Activated naive CD4-positive, alpha-beta T cell treated with anti-CD3 and anti-CD28 coated beads, Interleukin-2, amount 50 U/mL, for 16 hours (primary cell): Measurements from ENCODE around the gene ACLY.
"Not testable (repeated sequence)": the region's sequence is repeated elsewhere in the genome, so short reads cannot be mapped to it uniquely, and the experiment has no call there.

Source experiments
- DNase-seq: peaks from one replicate; pipeline ENCODE4 v3.0.0-alpha.2; 2020

The ACLY gene

DNA sequence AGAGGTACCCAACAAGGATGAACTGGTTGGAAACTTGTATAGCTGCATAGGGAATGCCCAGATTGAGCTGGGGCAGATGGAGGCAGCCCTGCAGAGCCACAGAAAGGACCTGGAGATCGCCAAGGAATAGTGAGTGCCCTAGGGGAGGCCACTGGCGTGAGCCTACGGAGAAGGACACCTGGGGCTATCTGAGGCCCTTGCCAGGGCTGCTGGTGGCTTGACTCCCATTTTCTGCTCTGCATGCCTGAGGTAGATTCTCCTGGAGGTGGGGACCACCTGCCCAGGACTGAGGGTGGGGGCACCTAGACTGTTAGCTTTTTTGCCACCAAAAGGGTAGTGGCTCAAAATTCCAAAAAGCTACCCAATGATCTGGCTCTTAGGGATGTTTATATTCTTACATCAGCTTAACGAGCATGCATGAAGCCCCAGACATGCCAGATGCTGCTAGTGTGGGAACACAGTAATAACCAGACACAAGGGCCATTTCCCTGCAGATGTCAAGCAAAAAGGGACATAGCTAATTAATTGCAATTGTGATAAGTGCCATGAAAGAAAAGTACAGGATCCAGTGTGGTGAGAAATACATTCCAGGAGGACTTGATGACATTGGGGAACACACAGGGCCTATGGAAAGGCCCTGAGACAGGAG lies 20.4 kb upstream of the ACLY start:
- DNase-seq, result no peak

DNA sequence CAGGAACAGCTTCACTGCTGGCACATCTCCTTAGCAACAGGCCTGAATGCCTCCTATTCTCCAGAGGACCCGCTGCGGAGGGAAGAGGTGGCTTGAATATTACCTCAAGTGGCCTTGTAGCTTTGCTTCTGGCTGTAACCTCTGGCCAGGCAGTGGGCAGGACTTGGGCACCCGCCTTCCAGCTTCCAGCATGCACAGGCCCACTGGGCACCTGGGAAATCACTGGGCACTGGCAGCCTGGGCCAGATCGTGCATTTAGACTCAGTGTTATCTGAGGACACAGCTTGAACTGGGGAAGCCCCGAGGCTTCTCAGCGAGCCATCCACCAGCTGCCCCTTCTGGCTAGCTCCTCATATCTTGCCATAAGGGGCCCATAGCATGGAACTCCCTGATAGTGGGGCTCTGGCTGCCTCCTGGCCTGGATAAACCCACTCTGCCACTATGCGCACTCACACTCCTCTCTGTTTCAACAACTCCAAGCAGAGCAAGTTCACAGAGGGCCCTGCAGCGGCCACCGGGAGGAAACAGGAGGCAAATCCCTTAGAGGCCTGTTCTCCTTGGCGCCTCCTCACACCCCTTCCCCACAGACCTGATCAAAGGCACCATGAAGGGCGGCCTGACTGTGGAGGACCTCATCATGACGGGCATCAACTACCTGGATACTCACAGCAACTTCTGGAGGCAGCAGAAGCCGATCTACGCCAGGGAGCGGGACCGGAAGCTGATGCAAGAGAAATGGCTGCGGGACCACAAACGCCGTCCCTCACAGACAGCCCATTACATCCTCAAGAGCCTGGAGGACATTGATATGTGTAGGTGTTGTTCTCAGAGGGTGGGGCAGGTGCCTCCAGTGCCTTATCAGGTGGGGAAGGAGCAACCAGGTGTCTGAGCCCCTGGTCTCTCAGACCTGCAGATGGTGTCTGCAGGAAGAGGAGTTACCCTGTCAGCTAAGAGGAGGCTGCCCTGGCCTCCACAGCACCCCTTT lies 19.5 kb upstream of the ACLY start:
- no peak for DNase-seq

DNA sequence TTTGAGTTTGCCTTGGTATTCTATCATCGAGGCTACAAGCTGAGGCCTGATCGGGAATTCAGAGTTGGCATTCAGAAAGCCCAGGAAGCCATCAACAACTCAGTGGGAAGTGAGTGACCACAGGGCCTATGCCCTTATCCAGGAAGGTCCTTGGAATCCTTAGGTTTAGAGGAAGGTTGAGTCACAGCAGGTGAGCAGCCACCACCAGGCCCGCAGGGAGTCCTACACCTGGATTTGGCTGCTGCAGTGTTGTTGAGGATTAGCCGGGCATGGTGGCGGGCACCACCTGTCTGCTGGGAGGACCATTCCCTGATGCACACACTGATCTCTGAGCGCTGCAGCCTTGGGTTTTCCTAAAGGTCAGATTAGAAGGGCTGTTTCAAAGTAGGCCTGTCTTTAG lies 16.9 kb upstream of the ACLY start:
- no peak for DNase-seq

GRCh38 chr17:41932816-41933389 lies 14.2 kb upstream of the ACLY start:
- DNase-seq, result no peak

DNA sequence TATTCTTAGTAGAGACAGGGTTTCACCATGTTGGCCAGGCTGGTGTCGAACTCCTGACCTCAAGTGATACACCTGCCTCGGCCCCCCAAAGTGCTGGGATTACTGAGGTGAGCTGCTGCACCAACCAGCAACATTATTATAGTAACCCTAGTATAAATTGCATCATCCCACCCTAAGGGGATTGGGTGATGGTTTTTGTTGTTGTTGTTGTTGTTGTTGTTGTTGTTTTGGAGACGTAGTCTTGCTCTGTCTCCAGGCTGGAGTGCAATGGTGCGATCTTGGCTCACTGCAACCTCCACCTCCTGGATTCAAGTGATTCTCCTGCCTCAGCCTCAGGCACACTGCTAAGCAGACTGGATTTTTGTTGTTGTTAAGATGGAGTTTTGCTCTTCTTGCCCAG lies 13.0 kb upstream of the ACLY start:
- not testable (repeated sequence) for DNase-seq

DNA sequence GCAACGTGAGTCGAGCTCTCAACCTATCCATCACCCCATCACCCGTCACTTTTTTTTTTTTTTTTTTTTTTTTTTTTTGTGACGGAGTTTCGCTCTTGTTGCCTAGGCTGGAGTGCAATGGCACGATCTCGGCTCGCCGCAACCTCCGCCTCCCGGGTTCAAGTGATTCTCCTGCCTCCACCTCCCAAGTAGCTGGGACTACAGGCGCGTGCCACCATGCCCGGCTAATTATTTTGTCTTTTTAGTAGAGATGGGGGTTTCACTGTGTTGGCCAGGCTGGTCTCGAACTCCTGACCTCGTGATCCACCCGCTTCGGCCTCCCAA lies 12.0 kb upstream of the ACLY start:
- DNase-seq, result not testable (repeated sequence)

DNA sequence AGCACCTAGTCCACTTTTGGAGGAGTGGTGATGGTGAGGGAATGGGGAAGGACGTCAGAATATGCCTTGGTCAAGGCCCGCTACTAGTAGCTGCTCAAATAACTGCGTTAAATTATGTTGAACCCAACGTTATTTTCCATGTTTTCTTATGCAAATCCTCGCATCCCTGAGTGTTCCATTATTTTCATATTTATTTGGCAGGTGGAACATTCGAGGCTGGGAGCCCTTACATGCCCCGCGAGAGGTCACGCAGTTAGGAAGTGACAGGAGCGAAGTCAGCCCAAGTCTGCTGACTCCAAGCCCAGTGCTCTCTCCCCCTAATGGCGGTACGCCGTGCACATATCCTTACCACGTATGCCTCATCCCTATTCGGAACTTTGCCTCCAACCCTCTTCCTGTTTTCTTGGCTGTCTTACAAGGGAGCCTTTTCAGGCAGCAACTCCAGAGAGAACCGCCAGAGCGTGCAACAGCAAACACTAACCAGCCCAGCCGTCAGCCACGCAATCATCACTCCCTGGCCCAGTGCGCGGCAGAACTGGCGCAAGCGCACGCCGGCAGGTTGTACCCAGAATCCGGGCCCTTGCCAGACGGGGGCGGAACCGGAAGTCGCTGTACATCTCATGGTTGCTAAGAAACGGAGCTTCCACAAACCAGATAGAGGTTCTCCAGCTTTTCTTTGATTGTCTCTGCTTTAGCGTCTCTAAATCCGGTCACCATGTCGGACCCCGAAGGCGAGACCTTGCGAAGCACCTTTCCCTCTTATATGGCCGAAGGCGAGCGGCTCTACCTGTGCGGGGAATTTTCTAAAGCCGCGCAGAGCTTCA lies 11.5 kb upstream of the ACLY start, which contains the start of gene ODAD4:
ODAD4 (plus strand) TSS at position 609 of the 824 bp plus-strand sequence; CDS start at position 716, 107 bp downstream.
- DNase-seq, result peak; percentile 98

DNA sequence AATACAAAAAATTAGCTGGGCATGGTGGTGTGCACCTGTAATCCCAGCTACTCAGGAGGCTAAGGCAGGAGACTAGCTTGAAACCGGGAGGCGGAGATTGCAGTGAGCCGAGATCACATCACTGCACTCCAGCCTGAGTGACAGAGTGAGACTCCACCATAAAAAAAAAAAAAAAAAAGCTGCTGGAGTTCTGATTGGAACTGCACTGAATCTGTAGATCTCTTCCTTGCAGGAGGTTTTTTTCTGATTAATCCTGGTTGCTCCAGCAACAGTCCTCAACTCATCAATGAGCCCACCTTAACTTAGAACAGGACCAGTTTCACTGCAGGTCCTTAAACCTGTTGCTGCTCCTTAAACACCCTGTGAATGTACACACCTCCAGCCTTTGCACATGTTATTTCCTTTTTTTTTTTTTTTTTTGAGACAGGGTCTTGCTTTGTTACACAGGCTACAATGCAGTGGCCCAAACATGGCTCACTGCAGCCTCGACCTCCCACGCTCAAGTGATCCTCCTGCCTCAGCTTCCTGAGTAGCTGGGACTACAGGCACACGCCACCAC lies 10.0 kb upstream of the ACLY start:
- DNase-seq, result no peak

- no peak for DNase-seq
These were observed 7.3 kb upstream of the ACLY start for GRCh38 chr17:41925991-41926590.

DNA sequence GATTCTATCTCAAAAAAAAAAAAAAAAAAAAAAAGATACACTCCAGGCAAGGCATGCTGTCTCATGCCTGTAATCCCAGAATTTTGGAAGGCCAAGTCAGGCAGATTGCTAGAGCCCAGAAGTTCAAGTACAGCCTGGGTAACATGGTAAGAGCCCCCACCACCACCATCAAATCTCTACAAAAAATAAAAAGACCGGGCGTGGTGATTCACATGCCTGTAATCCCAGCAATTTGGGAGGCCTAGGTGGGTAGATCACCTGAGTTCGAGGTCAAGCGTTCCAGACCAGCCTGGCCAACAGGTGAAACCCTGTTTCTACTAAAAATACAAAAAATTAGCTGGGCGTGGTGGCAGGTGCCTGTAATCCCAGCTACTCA lies 1.8 kb upstream of the ACLY start:
- no peak for DNase-seq

- DNase-seq, result no peak
These were observed 1.3 kb upstream of the ACLY start for GRCh38 chr17:41919840-41920579.

DNA sequence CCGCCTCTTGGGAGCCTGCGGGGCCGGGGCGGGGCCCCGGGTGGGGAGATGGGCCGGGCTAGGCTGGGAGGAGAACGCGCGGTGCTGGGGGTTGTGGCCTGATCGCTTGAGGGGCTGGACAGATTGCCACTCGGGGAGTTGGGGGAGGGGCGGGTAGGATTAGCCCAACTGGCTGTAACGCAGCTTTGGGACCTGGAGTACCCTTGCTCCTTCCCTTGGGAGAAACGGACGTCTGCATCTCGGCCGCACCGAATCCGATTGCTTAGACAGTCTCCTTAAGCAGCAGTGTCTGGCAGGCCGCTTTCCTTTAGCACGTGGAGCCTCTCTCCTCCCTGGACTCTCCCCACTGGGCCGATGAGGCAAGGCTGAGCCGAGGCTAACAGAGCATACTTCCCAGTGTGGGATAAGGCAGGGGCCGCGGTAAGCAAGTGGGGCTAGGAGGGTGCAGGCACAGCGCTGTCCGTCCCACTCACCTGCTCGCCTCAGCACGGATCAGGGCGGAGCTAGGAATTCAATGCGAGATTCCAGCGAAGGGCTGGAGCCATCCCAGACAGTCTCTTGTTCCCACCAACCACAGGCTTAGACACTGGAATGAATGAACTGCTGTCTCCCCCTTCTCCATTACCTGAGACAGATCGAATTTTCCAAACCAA lies 540 bp upstream of the ACLY start:
- no peak for DNase-seq

GRCh38 chr17:41917679-41918313 lies 955 bp downstream of the ACLY start:
- DNase-seq, result peak; percentile 53

- no peak for DNase-seq
These were observed 1.6 kb downstream of the ACLY start for GRCh38 chr17:41917192-41917591.

- no peak for DNase-seq
These were observed 3.2 kb downstream of the ACLY start for GRCh38 chr17:41915566-41915965.

- DNase-seq, result no peak
These were observed 3.7 kb downstream of the ACLY start for GRCh38 chr17:41915020-41915419.

DNA sequence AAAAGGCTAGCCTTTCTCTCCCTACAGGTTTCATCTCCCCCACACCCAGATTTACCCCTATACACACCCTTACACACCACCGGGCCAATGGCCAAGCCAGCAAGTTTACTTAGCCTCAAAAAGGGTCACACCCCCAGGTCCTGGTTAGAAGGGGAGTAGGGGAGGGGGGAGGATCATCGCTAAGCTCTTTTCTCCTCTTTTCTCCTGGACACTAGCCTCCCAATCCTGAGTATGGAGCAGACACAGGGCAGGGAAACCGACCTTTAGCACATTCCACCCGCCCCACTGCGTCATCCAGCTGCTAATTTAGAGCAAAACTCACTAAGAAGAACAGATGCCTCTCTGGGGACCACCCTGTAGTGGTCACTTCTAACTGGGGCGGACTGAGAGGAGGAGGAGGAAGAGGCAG lies 4.4 kb downstream of the ACLY start:
- DNase-seq, result no peak

- no peak for DNase-seq
These were observed 5.0 kb downstream of the ACLY start for GRCh38 chr17:41913798-41914197.

GRCh38 chr17:41912925-41913324 lies 5.8 kb downstream of the ACLY start:
- DNase-seq, result no peak

DNA sequence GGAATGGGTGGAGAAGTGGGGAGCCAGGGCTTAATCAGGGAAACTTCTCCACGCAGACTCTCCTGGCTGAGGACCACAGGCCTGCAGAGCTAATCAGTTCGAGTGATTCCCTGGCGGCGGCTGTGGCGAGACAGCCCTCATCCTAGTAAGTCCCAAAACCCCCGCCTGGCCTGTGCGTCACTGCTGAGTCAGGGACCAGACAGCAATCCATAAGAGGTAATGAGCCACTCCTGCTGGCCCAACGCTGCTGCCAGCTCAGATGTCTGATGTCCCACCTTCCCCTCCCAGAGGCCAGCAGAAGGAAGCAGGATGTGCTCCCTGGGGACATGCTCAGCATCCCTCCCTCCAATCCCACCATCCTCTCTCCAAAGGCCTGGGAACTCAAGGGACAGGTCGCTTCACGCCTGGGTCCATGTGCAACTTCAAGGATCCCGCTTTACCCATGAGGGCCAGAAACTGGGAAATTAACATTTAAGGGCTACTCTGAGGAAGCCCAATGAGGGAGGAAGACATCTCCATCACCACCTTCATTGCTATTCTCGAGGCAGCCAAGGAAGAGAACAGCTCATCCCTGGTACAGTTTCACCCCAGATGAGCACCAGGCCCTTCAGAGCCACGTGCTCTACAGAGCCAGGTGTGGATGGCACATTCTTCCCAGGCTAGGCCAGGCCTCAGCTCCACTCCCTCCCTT lies 7.9 kb downstream of the ACLY start:
- DNase-seq, result no peak
